Inflammatory macrophage treated with lipopolysaccharide for 1 hour (primary cell): ENCODE measurements around the gene TNFRSF19.

Source experiments
- DNase-seq, 2 donors: peaks; one replicate each; pipeline ENCODE4 v3.0.0-alpha.2; 2020 to 2022

The TNFRSF19 gene

DNA sequence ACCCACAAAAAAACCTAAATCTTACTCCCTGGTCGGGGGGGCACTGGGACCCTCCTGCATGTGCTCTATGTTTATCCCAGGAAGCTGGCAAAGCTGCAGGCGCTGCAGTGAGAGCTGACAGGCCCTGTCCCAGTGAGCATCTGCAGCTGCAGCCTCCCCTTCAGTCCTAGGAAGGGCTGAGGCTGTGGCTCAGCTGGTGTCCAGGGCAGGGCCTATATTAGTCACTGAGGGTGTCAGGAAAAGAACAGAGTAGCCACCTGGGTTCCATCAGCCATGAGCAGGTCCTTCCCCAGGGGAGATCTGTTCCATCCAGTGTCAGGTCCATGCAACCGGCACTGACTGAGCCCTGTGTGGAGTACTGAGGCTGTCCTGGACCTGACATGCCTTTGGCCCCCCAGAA lies 120.5 kb downstream of the TNFRSF19 start:
- no peak for DNase-seq

DNA sequence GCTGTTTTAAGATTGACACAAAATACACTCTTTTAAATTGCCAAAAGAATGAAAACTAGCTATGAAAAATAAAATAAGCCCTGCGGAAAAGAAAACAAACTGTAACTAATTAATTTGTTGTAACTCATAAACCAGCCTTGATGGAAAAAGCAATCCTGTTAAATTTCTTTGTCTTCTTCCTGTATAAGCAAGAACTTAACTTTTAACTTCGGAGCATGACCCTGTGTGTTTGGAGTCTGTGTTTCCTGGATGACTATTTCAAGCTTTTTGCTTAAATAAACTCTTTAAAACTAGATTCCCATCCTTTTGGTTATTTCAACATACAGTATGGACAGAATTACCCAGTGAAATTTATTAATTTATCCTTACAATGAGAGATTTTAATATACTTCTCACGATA lies 122.6 kb downstream of the TNFRSF19 start:
- no peak for DNase-seq

DNA sequence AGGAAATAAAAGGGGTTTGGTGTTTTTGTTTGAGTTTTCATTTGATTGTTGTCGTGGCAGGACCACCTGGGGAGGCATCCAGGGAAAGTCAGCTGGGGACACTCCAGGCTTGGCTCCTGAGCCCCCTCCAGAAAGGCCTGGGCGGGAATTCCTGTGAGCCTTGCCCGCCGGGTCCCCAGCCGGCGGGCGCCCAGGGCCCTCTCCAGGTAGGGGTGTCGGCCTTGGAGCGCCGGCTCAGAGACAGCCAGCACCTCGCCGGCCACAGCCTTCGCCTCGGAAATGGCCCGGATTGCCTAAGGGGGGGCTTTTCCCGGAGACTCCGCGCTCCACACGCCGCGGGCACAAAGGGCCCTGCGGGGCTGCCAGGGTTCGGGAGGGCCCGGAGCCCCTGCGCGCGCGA lies 125.0 kb downstream of the TNFRSF19 start:
- DNase-seq, result no peak

DNA sequence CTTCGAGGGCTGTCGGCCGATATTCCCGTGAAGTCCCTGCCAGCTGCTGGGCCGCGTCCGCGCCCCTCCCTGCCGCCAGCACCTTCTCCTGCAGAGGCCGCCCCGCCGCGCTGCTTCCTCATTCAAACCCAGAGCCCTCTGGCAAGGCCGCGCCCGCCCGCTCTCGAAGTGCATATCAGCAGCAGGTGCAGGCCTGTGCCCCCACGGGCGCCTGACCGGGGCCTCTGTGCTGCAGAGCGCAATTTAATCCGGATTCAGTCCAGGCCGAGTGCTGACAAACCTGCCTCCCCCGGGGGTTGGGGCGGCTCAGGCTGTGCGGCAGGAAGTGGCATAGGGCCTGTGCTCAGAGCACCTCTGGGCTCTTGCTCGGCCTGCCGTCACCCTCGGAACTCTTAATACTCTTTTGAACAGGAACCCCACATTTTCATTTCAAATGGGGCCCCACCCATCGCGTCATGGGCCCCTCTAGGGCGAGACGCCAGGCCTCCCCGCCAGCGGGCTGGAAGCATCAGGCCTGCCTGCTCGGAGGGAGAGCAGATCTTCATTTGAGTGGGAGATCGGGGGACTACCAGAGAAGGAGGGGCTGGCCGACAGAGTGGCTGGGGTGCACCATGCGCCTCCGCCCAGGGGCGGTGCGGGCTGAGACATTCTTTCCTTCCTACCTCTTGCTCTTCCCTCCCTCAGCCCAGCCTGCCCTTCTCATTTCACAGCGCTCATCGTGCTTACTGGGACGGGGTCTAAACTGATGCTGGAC lies 125.7 kb downstream of the TNFRSF19 start:
- peak in 1 of 2 donors; percentile 3 for DNase-seq

DNA sequence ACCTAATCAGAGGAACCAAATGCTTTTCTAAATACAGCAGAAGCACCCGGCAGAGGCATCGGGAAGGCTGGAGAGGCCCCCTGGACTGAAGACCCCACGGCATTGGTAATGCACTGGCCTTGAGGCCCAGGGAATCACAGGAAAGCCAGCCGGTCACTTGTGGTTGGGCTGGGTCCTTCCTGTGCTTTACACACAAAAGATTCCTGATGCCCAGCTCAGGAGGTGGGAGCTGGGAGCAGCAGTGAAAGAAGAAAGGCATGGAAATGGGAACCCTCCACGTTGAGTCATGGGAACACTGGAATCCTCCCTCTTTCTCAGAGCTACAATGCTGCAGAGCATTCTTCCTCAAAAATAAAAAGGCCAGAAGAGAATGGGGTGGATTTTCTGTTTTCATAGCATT lies 126.4 kb downstream of the TNFRSF19 start:
- no peak for DNase-seq

DNA sequence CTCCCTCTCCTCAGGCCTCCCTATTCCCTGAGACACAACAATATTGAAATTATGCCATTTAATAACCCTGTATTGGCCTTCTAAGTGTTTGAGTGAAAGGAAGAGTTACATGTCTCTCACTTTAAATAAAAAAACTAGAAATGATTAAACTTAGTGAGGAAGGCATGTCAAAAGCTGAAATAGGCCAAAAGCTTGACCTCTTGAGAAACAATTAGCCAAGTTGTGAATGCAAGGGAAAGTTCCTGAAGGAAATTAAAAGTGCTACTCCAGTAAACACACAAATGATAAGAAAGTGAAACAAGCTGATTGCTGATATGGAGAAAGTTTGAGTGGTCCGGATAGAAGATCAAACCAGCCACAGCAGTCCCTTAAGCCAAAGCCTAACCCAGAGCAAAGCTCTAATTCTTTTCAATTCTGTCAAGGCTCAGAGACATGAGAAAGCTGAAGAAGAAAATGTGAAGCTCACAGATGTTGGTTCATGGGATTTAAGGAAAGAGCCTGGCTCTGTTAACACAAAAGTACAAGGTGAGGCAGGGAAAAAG lies 127.6 kb downstream of the TNFRSF19 start:
- peak in 1 of 2 donors; percentile 7 for DNase-seq

DNA sequence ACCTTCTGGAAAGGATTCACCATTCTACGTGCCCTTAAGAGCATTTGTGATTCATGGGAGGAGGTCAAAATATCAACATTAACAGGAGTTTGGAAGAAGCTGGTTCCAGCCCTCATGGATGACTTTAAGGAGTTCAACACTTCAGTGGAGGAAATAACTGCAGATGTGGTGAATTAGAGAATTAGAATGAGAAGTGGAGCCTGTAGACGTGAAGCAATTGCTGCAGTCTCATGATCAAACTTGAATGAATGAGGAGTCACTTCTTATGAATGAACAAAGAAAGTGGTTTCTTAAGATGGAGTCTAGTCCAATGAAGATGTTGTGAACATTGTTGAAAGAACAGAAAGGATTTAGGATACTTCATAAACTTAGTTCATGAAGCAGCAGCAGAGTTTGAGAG lies 129.1 kb downstream of the TNFRSF19 start:
- peak in 1 of 2 donors; percentile 26 for DNase-seq

DNA sequence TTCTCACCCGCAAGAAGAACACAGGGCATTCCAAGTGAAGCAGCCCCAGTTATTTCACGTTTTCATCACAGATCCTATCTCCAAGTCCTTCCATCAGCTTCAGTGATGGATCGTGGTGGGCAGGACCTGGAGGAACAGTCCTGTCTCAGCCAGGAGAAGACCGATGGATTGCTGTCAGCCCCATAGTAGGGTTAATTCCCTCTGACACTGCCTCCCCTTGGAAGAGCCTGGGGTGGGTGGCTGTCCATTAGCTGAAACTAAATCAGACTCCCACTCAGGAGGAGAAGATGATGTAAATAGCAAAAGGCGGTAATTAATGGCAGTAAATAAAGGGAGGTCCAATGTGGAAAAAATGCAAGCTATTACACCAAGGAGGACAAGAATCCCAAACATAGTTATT lies 131.0 kb downstream of the TNFRSF19 start:
- DNase-seq, result no peak

DNA sequence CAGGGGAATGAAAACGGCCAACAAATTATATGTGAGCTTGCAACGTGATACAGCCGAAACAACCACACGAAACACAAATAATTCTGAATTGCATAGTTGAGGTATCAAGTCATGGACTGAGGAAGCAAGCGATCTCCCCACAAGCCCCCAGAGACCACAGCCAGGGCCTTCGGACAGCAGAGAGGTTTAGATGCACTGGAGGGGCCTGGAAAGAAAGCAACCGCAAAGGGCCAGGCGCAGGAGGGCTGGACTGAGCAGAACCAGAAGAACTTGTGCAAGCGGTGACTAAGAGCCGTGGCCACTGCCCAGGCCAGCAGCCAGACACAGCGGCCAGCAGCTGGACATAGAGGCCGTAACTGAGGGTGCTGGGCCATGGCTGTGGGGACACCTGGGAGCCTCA lies 131.4 kb downstream of the TNFRSF19 start:
- no peak for DNase-seq

DNA sequence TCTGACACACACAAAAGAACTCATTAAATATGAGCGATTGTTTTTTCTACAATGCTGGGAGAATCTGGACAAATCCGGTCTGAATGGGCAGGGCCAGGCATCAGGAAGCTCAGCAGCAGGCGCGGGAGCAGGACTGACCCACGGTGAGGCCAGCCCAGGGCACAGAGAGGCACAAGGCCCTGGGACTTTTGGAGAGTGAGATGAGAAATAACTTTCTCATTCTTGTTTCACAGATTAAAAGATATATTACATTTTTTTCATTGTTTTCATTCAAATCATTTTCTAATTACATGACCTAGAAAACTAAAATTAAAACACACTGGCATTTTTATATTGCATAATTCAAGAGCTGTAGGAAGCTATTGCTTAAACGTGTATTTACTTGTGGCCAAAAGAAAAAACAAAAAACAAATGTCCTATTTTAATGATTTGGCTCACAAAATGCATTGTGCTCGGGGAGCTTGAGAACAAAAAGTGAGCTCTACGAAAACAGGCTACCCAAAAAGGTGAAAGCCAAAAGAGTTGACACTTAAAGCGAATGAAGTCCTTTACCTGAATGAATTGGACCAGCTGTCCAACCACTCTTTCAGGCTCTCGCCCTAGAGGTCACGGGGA lies 133.1 kb downstream of the TNFRSF19 start:
- peak in 1 of 2 donors; percentile 9 for DNase-seq

DNA sequence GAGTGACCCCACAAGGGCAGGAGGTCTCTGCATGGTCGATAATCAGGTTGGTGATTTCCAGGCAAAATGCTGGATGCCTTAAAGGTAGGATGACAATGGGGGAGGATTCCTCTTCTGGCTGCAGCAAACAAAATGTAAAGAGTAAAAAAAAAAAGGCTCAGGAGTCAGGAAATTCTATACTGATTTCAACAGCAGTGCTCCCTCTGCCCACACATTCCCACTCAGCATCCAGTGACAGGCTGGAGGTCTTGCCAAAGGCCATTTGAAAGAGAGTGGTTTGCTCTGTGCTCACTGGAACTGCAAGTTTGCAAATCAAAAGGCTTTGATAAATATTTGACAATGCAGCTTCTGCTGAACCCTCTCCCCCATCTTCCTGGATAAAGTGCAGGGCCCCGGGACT lies 135.4 kb downstream of the TNFRSF19 start:
- peak; percentile 38 to 79 for DNase-seq

DNA sequence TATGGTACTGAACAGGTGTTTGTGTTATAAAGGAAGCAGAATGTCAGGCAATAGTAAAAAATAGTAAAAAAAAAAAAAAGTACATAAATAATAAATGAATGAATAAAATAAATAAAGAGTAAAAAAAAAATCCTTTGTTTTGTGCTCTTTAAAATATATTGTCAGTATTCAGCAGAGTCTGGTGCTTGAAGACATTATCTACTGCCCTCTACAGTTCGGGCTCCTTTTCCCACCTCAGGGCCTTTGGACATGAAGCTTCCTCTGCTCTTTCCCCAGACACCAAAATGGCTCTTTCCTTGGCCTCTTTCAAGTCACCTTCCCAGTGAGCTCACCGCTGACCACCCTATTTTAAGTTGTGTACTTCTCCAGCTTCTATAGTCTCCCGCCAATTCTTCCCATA lies 137.5 kb downstream of the TNFRSF19 start:
- DNase-seq, result peak; percentile 8 to 16

DNA sequence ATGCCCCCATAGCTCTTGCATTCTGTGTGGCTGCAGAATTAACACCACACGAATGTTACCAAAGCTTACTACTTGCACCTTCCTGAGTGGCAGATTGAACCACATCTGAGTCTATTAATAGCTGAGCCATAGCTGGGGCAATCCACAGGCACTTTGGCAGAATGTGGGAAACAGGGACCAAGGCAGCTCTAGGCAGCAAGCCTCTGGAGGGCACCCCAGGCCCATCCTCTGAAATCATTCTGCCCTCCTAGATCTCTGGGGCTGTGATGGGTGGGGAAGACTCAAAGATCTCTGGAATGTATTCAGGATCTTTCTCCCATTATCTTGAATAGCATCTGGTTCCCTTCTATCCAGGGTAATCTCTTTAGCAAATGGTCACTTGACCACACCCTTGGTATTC lies 139.3 kb downstream of the TNFRSF19 start:
- no peak for DNase-seq

DNA sequence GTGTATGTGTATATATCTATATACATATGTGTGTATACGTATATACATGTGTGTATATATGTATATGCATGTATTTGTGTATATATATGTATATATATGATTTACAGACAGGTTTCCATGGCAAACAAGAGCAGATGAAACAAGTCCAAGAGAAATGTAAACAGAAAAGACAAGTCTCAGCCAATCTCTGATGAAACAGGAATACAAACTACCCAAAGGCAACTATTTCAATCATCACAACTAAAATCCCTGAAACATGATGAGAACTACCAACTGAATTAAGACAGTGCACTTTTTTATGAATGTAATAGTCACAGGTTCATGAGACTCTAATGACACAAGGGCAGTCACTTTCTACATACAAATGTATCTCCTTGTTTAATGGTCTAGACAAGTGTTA lies 140.2 kb downstream of the TNFRSF19 start:
- DNase-seq, result no peak

DNA sequence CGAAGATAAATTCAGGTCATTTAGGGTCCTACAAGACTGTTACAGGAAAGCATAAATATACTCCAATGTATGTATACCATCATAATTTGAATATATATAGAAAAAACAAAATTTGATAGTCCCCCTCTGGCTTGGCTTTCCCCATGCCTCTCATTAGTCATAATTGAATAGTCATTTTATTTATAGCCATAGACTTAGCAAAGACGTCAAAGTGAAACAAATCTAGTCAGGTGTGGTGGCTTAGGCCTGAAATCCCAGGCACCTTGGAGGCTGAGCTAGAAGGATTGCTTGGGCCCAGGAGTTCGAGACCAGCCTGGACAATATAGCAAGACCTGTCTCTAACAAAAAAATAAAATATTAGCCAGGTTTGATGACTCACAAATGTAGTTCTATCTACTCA lies 141.1 kb downstream of the TNFRSF19 start:
- no peak for DNase-seq

DNA sequence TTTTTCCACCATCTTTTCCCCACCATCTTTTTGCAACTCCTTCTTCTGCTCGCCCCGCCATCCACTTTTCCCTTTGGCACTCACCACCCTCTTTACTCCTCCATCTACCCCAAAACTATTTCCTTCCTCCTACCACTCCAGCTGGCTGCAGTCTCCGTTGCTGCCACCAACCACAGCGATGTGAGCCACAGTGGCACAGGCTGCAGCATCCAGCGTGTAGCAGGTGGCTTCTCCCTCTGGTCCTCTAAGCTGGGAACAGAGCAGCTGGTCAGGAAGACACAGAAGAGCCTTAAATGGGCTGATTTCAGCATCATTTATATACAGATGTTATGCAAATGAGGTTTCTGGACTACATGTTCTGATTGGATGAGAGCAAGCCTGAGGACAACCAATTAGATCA lies 144.5 kb downstream of the TNFRSF19 start:
- no peak for DNase-seq

DNA sequence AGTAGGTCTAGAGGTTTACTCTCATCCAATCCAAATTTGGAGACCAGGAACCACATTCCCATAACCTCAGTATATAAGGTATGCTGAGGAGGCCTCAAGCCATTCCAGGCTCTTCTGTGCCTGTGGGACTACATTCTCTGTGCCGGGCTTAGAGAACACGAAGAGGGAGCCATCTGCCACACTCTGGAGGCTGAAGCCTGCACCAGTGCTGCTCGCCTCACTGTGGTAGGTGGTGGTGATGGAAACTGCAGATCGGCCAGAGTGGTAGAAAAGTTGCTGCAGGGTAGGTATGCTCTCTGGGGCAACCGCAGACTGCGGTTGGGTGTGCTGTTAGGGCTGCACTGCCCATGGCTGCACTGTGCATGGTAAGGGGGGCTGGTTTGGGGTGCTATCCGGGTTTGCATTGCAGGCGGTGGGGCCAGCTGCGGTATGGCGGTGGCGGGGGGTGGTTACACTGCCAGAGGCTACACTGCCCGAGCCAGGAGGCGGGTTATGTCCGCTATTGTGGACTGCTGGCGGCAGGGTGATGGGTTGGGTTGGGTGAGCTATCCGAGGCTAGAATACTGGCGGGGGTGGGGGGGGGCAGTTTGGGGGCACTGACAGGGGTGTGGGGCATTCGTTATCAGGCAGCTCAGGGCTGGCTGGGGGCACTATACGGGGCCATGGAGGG lies 145.0 kb downstream of the TNFRSF19 start:
- no peak for DNase-seq

DNA sequence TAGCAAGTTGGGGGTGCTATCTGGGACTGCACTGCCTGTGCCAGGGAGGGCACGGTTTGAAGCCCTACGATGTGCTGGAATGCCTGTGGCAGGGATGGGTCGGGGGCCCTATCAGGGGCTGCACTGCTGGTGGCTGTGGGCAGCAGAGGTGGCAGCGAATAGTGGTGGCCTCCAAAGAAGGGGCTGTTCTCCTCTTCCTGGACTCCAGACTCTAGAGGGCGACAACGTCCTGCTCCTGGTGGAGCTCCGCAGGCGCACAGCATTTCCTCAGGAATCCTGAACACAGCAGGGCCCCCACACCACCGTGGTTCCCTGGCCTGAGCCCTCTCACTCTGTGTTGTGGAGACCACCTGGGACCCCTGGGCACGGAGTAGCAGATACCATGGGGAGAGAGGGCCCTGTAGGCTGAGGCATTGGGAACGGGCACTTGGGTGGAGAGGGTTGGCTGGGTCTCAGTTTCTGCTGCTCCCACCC lies 145.6 kb downstream of the TNFRSF19 start:
- no peak for DNase-seq

DNA sequence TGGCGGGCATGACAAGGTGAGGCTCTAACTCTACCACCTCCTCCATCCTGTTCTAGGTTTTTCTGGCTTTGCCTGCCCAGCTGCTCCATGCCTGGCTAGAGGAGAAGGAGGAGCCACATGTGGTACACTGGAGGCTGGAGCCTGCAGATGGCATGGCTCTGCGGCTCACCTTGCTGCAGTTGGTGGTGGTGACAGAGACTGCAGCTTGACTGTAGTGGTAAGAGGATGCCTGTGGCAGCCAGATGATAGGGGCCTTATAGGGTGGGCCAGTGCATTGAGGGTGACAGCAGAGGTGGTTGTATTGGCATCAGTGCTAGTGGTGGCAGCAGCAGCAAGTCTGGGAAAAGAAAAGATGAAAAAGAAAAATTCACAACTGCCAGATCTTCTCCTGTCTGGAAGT lies 146.2 kb downstream of the TNFRSF19 start:
- DNase-seq, result no peak

DNA sequence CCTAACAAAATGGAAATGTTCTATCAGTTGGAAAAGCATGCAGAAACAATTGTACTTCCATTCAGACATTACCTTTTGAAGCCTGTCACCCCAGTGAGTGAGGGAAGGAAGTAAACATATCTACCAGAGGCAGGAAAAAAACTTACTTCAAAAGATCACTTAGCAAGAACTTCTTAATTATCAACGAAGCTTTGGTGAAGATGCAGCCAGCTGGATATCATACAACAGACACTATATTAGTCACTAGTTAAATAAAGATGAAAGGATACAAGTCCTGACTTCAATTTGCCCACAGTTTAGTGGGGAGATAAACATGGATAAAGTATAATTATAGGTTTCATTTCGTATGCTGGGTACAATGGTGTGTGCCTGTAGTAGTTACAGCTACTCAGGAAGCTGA lies 148.8 kb downstream of the TNFRSF19 start:
- no peak for DNase-seq

DNA sequence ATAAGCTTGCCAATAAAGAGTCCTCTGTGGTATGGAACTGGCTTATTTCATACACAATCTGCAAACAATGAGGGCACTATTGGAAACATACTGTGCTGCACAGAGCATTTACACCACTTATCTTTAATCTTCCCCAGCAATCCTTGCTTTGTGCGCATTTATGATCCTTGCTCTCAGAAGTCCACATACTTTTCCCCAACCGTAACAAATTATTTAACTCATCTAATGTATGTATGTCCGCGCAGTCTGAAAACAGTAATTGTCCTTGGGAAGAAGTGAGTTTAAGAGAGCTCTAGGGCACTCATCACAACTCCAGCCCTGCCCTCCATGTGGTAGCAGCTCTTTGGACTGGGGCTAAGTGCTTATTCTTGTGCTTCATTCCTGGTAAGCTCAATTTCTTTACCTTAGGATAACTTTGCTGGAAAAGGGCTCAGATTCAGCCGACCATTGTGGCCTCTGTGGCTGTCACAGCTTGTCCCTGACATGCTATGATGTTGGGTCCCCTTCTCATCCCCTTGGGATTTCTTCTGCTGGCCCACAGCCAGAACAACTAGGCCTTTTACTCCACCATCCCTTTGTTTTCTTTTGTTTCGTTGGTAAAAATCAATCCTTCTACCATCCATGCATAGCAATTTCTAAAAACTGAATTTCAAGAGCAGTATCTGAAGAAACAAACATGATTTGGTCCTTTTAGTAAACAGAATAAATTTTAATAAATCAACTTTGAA lies 152.7 kb downstream of the TNFRSF19 start:
- no peak for DNase-seq

DNA sequence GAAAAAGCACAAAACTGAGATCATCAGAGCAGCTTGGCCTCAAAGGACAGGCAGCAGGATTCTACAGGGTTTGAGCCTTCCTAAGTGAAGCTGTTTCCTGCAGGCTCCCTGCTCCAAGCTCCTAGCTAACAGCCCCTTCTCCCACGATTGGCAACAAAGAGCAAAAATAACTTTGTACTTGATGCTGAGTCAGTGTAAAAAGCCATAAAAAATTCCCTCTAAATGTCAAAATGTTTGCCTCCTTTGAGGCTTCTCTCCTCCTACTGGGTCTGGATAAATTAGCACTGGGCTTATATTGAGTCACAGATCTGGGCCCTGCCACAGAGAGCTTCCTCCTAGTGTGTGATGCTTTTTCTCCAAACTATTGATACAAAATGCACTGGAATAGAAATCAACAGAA lies 153.3 kb downstream of the TNFRSF19 start:
- no peak for DNase-seq
